HCT116 (cell line): Measurements from ENCODE around the gene FOXP1. TPM values are rescaled to one million over a fixed set of nuclear protein-coding genes. Genes with fewer than 3 reads are reported as not detected.

Source experiments
- ATAC-seq: fragments of 200-7000 bp; cut with Tn5 transposase; 2 replicates; pipeline ENCODE4 v1.9.1; 2020; ENCODE audit warnings: mild to moderate bottlenecking, moderate library complexity
- BruUV-seq: library from RNA; stranded (reverse); fragments of 400-500 nt; replicated peaks from 2 replicates; lab custom pipeline; 2021; lab: Mats Ljungman, UMichigan
- CTCF ChIA-PET: fragments of 300-600 bp; sonication (Branson Sonifier 250); formaldehyde crosslinking; loops from one replicate; lab custom pipeline; 2021; ENCODE audit warnings: antibody characterized with exemption; lab: Charles Lee
- POLR2A ChIA-PET: fragments of 300-600, 350-600 bp; sonication (Branson Sonifier 250); formaldehyde crosslinking; loops from one replicate; lab custom pipeline; 2021; ENCODE audit warnings: antibody characterized with exemption; lab: Charles Lee
- RAD21 ChIA-PET, 2 experiments: fragments of 300-600 bp; sonication (Branson Sonifier 250); formaldehyde crosslinking; loops; one replicate each; lab custom pipeline; 2023; ENCODE audit warnings: low total read pairs in 2 of 2; ENCODE audit not compliant: uncharacterized antibody in 2 of 2, unreplicated experiment in 2 of 2, low non-redundant PET in 1 of 2; lab: Charles Lee
- DNase-seq: peaks from one replicate; pipeline ENCODE4 v3.0.0-alpha.2; 2010; ENCODE audit warnings: low read depth, low spot score
- H2AFZ ChIP-seq: fragments of 200-600 bp; shearing (Covaris generic), sonication (generic); 2 replicates; pipeline ENCODE4 v1.6.1; 2017; ENCODE audit warnings: low read depth, mixed run types, mixed read lengths, antibody characterized with exemption, low read length; ENCODE audit not compliant: poor library complexity, severe bottlenecking
- H3K27ac ChIP-seq: 2 replicates; pipeline ENCODE4 v1.5.1; 2012; ENCODE audit warnings: low read depth, low read length
- H3K27me3 ChIP-seq: fragments of 200-600 bp; sonication (generic); 2 replicates; pipeline ENCODE4 v1.6.1; 2016; ENCODE audit warnings: mixed run types, low read length, mixed read lengths; ENCODE audit not compliant: insufficient read depth
- H3K36me3 ChIP-seq, 2 experiments: fragments of 200-500 bp in 1 of 2; fragments of 200-600 bp in 1 of 2; sonication (Bioruptor generic) in 1 of 2; sonication (generic) in 1 of 2; 2 replicates each; pipeline versions ENCODE4 v1.5.1 to v1.6.1; 2014 to 2016; ENCODE audit warnings: low read length in 2 of 2, inconsistent platforms in 1 of 2, mixed read lengths in 1 of 2, mixed run types in 1 of 2; ENCODE audit not compliant: insufficient read depth in 2 of 2, control insufficient read depth in 1 of 2
- H3K4me1 ChIP-seq, 2 experiments: fragments of 200-600 bp in 1 of 2; sonication (generic) in 1 of 2; 2 replicates each; pipeline versions ENCODE4 v1.5.1 to v1.6.1; 2012 to 2017; ENCODE audit warnings: low read length in 2 of 2, inconsistent platforms in 1 of 2, mild to moderate bottlenecking in 1 of 2, mixed read lengths in 1 of 2, mixed run types in 1 of 2, moderate library complexity in 1 of 2; ENCODE audit not compliant: insufficient read depth in 2 of 2, control insufficient read depth in 1 of 2
- H3K4me2 ChIP-seq: fragments of 200-600 bp; sonication (generic); 2 replicates; pipeline ENCODE4 v1.6.1; 2017; ENCODE audit warnings: mixed run types, low read length, mixed read lengths
- H3K4me3 ChIP-seq, 2 experiments: fragments of 200-600 bp in 1 of 2; sonication (generic) in 1 of 2; replicated peaks in 1 of 2; 2 replicates each; pipeline ENCODE4 v1.5.1; 2011 to 2016; ENCODE audit warnings: low read length in 2 of 2, control low read depth in 1 of 2, low read depth in 1 of 2, mild to moderate bottlenecking in 1 of 2, mixed read lengths in 1 of 2, mixed run types in 1 of 2
- H3K79me2 ChIP-seq: fragments of 200-600 bp; sonication (generic); 2 replicates; pipeline ENCODE4 v1.6.1; 2017; ENCODE audit warnings: mild to moderate bottlenecking, mixed run types, low read length, moderate library complexity, mixed read lengths; ENCODE audit not compliant: insufficient read depth
- H3K9ac ChIP-seq: fragments of 200-600 bp; sonication (generic); 2 replicates; pipeline ENCODE4 v1.6.1; 2016; ENCODE audit warnings: low read length, mixed read lengths
- H3K9me2 ChIP-seq: fragments of 200-600 bp; sonication (generic), shearing (Covaris generic); 2 replicates; pipeline ENCODE4 v1.6.1; 2017; ENCODE audit warnings: mixed run types, mild to moderate bottlenecking, moderate library complexity; ENCODE audit not compliant: insufficient read depth
- H3K9me3 ChIP-seq, 2 experiments: fragments of 200-500 bp in 1 of 2; fragments of 200-600 bp in 1 of 2; sonication (Bioruptor generic) in 1 of 2; sonication (generic) in 1 of 2; 2 replicates each; pipeline ENCODE4 v1.6.1; 2014 to 2017; ENCODE audit warnings: low read length in 2 of 2, mixed read lengths in 2 of 2, inconsistent platforms in 1 of 2, low read depth in 1 of 2, mild to moderate bottlenecking in 1 of 2, mixed run types in 1 of 2, moderate library complexity in 1 of 2; ENCODE audit not compliant: control insufficient read depth in 1 of 2, insufficient read depth in 1 of 2
- H4K20me1 ChIP-seq: fragments of 200-600 bp; sonication (generic), shearing (Covaris generic); 2 replicates; pipeline ENCODE4 v1.6.1; 2017; ENCODE audit warnings: mixed run types, mild to moderate bottlenecking, moderate library complexity; ENCODE audit not compliant: insufficient read depth
- CBX3 ChIP-seq: IDR thresholded peaks from 2 replicates; pipeline ENCODE4 v1.6.1; 2012; ENCODE audit warnings: low read depth
- CEBPB ChIP-seq: IDR thresholded peaks from 2 replicates; pipeline ENCODE4 v1.6.1; 2012; ENCODE audit warnings: low read depth
- ELF1 ChIP-seq: IDR thresholded peaks from 2 replicates; pipeline ENCODE4 v1.6.1; 2012; ENCODE audit warnings: low read depth, borderline replicate concordance
- EZH2 ChIP-seq: fragments of 200-600 bp; sonication (generic); IDR thresholded peaks from 2 replicates; pipeline ENCODE4 v1.6.1; 2017; ENCODE audit warnings: antibody characterized with exemption, mixed run types
- EZH2phosphoT487 ChIP-seq: fragments of 200-600 bp; IDR thresholded peaks from 2 replicates; pipeline ENCODE4 v1.6.1; 2018; ENCODE audit warnings: antibody characterized with exemption, borderline replicate concordance
- FOSL1 ChIP-seq: IDR thresholded peaks from 2 replicates; pipeline ENCODE4 v1.6.1; 2012; ENCODE audit warnings: low read depth
- JUND ChIP-seq: IDR thresholded peaks from 2 replicates; pipeline ENCODE4 v1.6.1; 2012
- POLR2A ChIP-seq: IDR thresholded peaks from 2 replicates; pipeline ENCODE4 v1.7.0; 2011; ENCODE audit warnings: borderline replicate concordance; ENCODE audit not compliant: insufficient read depth, insufficient read length; ENCODE audit errors: extremely low read depth
- POLR2AphosphoS5 ChIP-seq: IDR thresholded peaks from 2 replicates; pipeline ENCODE4 v1.6.1; 2011; ENCODE audit warnings: mild to moderate bottlenecking, low read depth, low read length, moderate library complexity
- SIN3A ChIP-seq: IDR thresholded peaks from 2 replicates; pipeline ENCODE4 v1.6.1; 2012; ENCODE audit warnings: low read depth
- SRF ChIP-seq: IDR thresholded peaks from 2 replicates; pipeline ENCODE4 v1.6.1; 2012; ENCODE audit warnings: low read depth
- YY1 ChIP-seq: IDR thresholded peaks from 2 replicates; pipeline ENCODE4 v1.6.1; 2011; ENCODE audit warnings: low read length, low read depth, moderate library complexity, mild to moderate bottlenecking; ENCODE audit not compliant: insufficient replicate concordance; ENCODE audit errors: extremely low read depth
- ZFX ChIP-seq: fragments of 450-650 bp; IDR thresholded peaks from 2 replicates; pipeline ENCODE4 v1.6.1; 2017
- intact Hi-C: fragments of 100-400 bp; cut with micrococcal nuclease; formaldehyde crosslinking; loops from 2 replicates; pipeline ENCODE4 v1.10.0; 2022
- total RNA-seq: library from RNA; stranded (reverse); gene quantifications from one replicate; pipeline ENCODE4 v1.2.1, GENCODE V29; 2021; ENCODE audit not compliant: unreplicated experiment
- TF ChIP-seq, protein P1 (sequence below): IDR thresholded peaks from 2 replicates; pipeline ENCODE4 v1.6.1; 2011; ENCODE audit warnings: mild to moderate bottlenecking, low read length, moderate library complexity; ENCODE audit not compliant: insufficient replicate concordance; ENCODE audit errors: extremely low read depth
- TF ChIP-seq, protein P2 (sequence below): IDR thresholded peaks from 2 replicates; pipeline ENCODE4 v1.6.1; 2012
- TF ChIP-seq, protein P3 (sequence below), 3 experiments: fragments of 200-600 bp in 1 of 3; sonication (generic) in 1 of 3; IDR thresholded peaks in 2 of 3; conservative IDR thresholded peaks in 1 of 3; 2 replicates each; pipeline ENCODE4 v1.5.1; 2012 to 2017; ENCODE audit warnings: low read depth in 2 of 3, low read length in 2 of 3, antibody characterized with exemption in 1 of 3, borderline replicate concordance in 1 of 3, control low read depth in 1 of 3, mild to moderate bottlenecking in 1 of 3, mixed read lengths in 1 of 3, mixed run types in 1 of 3, moderate library complexity in 1 of 3; ENCODE audit not compliant: insufficient read depth in 1 of 3
- TF ChIP-seq, protein P4 (sequence below): IDR thresholded peaks from 2 replicates; pipeline ENCODE4 v1.6.1; 2012
- TF ChIP-seq, protein P5 (sequence below): IDR thresholded peaks from 2 replicates; pipeline ENCODE4 v1.6.1; 2012; ENCODE audit warnings: low read depth

FOXP1 gene
- total RNA-seq, 1 experiment from 2014 or later: 11.4 TPM

DNA sequence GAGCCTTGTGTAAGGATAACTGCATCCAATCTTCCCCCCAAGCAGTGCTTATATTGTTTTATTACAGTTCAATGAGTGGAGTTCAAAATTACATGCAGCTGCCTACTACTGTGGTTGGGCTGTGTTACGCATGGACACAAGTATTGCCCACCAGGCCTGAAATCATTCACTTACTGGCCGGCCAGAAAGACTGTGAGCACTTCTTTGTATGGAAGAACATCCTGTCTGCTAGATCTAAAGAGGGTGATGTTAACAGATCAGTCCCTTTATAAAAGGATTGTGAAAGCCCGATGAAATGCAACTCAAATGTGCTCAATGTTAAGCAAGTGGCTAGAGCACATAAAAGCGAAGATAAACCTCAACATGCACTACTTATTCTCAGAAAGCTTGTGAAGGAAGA, 132.5 kb downstream of the FOXP1 start:
- Histone ChIP-seq H4K20me1 (no peaks in the 10 kb centered on the region), H3K9me2 (no peaks in the 10 kb centered on the region), H3K36me3 (no peaks in the 10 kb centered on the region), H3K4me2 (no peak overlapping the region), H3K9me3 (no peaks in the 10 kb centered on the region), H3K9ac (no peak overlapping the region)
- CTCF ChIA-PET: no interaction called here
- no peak for TF ChIP-seq YY1
- no peak for TF ChIP-seq EZH2phosphoT487
- TF ChIP-seq, protein P1, sequence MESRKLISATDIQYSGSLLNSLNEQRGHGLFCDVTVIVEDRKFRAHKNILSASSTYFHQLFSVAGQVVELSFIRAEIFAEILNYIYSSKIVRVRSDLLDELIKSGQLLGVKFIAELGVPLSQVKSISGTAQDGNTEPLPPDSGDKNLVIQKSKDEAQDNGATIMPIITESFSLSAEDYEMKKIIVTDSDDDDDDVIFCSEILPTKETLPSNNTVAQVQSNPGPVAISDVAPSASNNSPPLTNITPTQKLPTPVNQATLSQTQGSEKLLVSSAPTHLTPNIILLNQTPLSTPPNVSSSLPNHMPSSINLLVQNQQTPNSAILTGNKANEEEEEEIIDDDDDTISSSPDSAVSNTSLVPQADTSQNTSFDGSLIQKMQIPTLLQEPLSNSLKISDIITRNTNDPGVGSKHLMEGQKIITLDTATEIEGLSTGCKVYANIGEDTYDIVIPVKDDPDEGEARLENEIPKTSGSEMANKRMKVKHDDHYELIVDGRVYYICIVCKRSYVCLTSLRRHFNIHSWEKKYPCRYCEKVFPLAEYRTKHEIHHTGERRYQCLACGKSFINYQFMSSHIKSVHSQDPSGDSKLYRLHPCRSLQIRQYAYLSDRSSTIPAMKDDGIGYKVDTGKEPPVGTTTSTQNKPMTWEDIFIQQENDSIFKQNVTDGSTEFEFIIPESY: no peak
- TF ChIP-seq SIN3A: no peak
- TF ChIP-seq SRF: no peak
- no peak for TF ChIP-seq POLR2A
- TF ChIP-seq POLR2AphosphoS5: no peak
- TF ChIP-seq FOSL1: no peak
- no peak for TF ChIP-seq EZH2
- TF ChIP-seq, protein P2, sequence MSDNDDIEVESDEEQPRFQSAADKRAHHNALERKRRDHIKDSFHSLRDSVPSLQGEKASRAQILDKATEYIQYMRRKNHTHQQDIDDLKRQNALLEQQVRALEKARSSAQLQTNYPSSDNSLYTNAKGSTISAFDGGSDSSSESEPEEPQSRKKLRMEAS: no peak
- TF ChIP-seq, protein P3, sequence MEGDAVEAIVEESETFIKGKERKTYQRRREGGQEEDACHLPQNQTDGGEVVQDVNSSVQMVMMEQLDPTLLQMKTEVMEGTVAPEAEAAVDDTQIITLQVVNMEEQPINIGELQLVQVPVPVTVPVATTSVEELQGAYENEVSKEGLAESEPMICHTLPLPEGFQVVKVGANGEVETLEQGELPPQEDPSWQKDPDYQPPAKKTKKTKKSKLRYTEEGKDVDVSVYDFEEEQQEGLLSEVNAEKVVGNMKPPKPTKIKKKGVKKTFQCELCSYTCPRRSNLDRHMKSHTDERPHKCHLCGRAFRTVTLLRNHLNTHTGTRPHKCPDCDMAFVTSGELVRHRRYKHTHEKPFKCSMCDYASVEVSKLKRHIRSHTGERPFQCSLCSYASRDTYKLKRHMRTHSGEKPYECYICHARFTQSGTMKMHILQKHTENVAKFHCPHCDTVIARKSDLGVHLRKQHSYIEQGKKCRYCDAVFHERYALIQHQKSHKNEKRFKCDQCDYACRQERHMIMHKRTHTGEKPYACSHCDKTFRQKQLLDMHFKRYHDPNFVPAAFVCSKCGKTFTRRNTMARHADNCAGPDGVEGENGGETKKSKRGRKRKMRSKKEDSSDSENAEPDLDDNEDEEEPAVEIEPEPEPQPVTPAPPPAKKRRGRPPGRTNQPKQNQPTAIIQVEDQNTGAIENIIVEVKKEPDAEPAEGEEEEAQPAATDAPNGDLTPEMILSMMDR (IDR thresholded peaks at IDR 0.05 in 2 of 3, conservative IDR thresholded peaks at IDR 0.05 in 1 of 3; ENCODE audit: borderline replicate concordance in 1 of 3, insufficient read depth in 1 of 3, low read depth in 2 of 3, low read length in 2 of 3): no peak
- no peak for TF ChIP-seq ZFX
- no peak for TF ChIP-seq CBX3
- TF ChIP-seq, protein P4, sequence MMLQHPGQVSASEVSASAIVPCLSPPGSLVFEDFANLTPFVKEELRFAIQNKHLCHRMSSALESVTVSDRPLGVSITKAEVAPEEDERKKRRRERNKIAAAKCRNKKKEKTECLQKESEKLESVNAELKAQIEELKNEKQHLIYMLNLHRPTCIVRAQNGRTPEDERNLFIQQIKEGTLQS: no peak
- TF ChIP-seq, protein P5, sequence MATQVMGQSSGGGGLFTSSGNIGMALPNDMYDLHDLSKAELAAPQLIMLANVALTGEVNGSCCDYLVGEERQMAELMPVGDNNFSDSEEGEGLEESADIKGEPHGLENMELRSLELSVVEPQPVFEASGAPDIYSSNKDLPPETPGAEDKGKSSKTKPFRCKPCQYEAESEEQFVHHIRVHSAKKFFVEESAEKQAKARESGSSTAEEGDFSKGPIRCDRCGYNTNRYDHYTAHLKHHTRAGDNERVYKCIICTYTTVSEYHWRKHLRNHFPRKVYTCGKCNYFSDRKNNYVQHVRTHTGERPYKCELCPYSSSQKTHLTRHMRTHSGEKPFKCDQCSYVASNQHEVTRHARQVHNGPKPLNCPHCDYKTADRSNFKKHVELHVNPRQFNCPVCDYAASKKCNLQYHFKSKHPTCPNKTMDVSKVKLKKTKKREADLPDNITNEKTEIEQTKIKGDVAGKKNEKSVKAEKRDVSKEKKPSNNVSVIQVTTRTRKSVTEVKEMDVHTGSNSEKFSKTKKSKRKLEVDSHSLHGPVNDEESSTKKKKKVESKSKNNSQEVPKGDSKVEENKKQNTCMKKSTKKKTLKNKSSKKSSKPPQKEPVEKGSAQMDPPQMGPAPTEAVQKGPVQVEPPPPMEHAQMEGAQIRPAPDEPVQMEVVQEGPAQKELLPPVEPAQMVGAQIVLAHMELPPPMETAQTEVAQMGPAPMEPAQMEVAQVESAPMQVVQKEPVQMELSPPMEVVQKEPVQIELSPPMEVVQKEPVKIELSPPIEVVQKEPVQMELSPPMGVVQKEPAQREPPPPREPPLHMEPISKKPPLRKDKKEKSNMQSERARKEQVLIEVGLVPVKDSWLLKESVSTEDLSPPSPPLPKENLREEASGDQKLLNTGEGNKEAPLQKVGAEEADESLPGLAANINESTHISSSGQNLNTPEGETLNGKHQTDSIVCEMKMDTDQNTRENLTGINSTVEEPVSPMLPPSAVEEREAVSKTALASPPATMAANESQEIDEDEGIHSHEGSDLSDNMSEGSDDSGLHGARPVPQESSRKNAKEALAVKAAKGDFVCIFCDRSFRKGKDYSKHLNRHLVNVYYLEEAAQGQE: no peak
- no peak for TF ChIP-seq ELF1
- TF ChIP-seq JUND: no peak
- TF ChIP-seq CEBPB: no peak
- TF ChIP-seq, all 23 proteins: peak for 0
- Histone ChIP-seq H3K27me3 (no peaks in the 10 kb centered on the region; the same call in 1 of the 2 replicates), H2AFZ (no peak overlapping the region), H3K79me2 (no peaks in the 10 kb centered on the region), H3K4me1 (no peaks in the 10 kb centered on the region), H3K27ac (no peak overlapping the region), H3K4me3 (no peak overlapping the region)
- no TSS peak for BruUV-seq
- intact Hi-C loops: no loop called here
- POLR2A ChIA-PET: no interaction called here
- RAD21 ChIA-PET: no interaction called here
- DNase-seq: no peak
- ATAC-seq: no peak
